ENCODE results near the gene MEG3. TPM values are rescaled to one million over a fixed set of nuclear protein-coding genes. Genes with fewer than 3 reads are reported as not detected.

MEG3 gene
- total and polyA plus RNA-seq, 2 experiments from 2014 or later, result not detected

- TF ChIP-seq, protein P1, sequence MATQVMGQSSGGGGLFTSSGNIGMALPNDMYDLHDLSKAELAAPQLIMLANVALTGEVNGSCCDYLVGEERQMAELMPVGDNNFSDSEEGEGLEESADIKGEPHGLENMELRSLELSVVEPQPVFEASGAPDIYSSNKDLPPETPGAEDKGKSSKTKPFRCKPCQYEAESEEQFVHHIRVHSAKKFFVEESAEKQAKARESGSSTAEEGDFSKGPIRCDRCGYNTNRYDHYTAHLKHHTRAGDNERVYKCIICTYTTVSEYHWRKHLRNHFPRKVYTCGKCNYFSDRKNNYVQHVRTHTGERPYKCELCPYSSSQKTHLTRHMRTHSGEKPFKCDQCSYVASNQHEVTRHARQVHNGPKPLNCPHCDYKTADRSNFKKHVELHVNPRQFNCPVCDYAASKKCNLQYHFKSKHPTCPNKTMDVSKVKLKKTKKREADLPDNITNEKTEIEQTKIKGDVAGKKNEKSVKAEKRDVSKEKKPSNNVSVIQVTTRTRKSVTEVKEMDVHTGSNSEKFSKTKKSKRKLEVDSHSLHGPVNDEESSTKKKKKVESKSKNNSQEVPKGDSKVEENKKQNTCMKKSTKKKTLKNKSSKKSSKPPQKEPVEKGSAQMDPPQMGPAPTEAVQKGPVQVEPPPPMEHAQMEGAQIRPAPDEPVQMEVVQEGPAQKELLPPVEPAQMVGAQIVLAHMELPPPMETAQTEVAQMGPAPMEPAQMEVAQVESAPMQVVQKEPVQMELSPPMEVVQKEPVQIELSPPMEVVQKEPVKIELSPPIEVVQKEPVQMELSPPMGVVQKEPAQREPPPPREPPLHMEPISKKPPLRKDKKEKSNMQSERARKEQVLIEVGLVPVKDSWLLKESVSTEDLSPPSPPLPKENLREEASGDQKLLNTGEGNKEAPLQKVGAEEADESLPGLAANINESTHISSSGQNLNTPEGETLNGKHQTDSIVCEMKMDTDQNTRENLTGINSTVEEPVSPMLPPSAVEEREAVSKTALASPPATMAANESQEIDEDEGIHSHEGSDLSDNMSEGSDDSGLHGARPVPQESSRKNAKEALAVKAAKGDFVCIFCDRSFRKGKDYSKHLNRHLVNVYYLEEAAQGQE (IDR thresholded peaks at IDR 0.05; ENCODE audit: unreplicated experiment), result no peak
- no peak for TF ChIP-seq ZNF114 (CRISPR knock-in tag; IDR thresholded peaks at IDR 0.05)
Measured at GRCh38 chr14:100790502-100791347, 35.2 kb upstream of the MEG3 start (continued).

GRCh38 chr14:100791348-100791735, 34.6 kb upstream of the MEG3 start:
- H3K4me1 ChIP-seq (ENCODE audit: insufficient read depth), result no peaks in the 10 kb centered on the region
- no peaks in the 10 kb centered on the region for H3K36me3 ChIP-seq (ENCODE audit: insufficient read depth)
- DNase-seq (ENCODE audit: low spot score), result no peak
- H3K79me2 ChIP-seq (replicated peaks; ENCODE audit: insufficient read depth), result no peaks in the 10 kb centered on the region
- no peak overlapping the region for H2AFZ ChIP-seq
- no peaks in the 10 kb centered on the region for H4K20me1 ChIP-seq (replicated peaks; ENCODE audit: insufficient read depth)
- Mint-ChIP-seq H3K4me3 (no peak overlapping the region), H3K9me3 (no peaks in the 10 kb centered on the region; the same call in 2 of the 3 replicates), H3K27ac (no peak overlapping the region), H3K36me3 (ENCODE audit: low read depth) (no peaks in the 10 kb centered on the region), H3K27me3 (ENCODE audit: insufficient read depth, low read depth, poor library complexity) (peaks cover 1% of the 10 kb centered on the region), H3K4me1 (peaks cover 10% of the 10 kb centered on the region)
- H3K27me3 ChIP-seq (ENCODE audit: insufficient read depth), result no peaks in the 10 kb centered on the region
- no peaks in the 10 kb centered on the region for H3K9me2 ChIP-seq (ENCODE audit: insufficient read depth)
- H3K4me2 ChIP-seq, result no peak overlapping the region
- ATAC-seq, result no peak
- no peaks in the 10 kb centered on the region for H3F3A ChIP-seq (replicated peaks; ENCODE audit: low read depth)
- H3K27ac ChIP-seq (ENCODE audit: low read depth), result no peak overlapping the region
- no peak overlapping the region for H3K4me3 ChIP-seq
- TF ChIP-seq STAT1 (IDR thresholded peaks at IDR 0.05; ENCODE audit: unreplicated experiment) (no peak), CREB1 (CRISPR knock-in tag; IDR thresholded peaks at IDR 0.05; ENCODE audit: low read depth) (no peak), JUNB (IDR thresholded peaks at IDR 0.05; ENCODE audit: unreplicated experiment) (no peak), ZNF462 (CRISPR knock-in tag; IDR thresholded peaks at IDR 0.05) (no peak), EZH2 (IDR thresholded peaks at IDR 0.05; ENCODE audit: low read depth, unreplicated experiment) (no peak), NANOG (IDR thresholded peaks at IDR 0.05; ENCODE audit: borderline replicate concordance) (no peak), CTCF (conservative IDR thresholded peaks at IDR 0.05; ENCODE audit: low read depth in 2 of 2) (no peak), ZNF331 (CRISPR knock-in tag; IDR thresholded peaks at IDR 0.05; ENCODE audit: low read depth) (no peak), EZH2phosphoT487 (IDR thresholded peaks at IDR 0.05; ENCODE audit: unreplicated experiment) (no peak)
- TF ChIP-seq, protein P2, sequence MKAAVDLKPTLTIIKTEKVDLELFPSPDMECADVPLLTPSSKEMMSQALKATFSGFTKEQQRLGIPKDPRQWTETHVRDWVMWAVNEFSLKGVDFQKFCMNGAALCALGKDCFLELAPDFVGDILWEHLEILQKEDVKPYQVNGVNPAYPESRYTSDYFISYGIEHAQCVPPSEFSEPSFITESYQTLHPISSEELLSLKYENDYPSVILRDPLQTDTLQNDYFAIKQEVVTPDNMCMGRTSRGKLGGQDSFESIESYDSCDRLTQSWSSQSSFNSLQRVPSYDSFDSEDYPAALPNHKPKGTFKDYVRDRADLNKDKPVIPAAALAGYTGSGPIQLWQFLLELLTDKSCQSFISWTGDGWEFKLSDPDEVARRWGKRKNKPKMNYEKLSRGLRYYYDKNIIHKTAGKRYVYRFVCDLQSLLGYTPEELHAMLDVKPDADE (IDR thresholded peaks at IDR 0.05), result no peak

Data from GM23338 (cell line).